Caco-2 (cell line): ENCODE measurements around the gene XKR8. TPM values are rescaled to one million over a fixed set of nuclear protein-coding genes. Genes with fewer than 3 reads are reported as not detected.

Source experiments
- BruUV-seq: library from RNA; stranded (reverse); fragments of 400-500 nt; replicated peaks from 2 replicates; lab custom pipeline; 2021; lab: Mats Ljungman, UMichigan
- CTCF ChIA-PET: fragments of 300-600 bp; sonication (Branson Sonifier 250); formaldehyde crosslinking; loops from one replicate; lab custom pipeline; 2022; ENCODE audit warnings: antibody characterized with exemption; lab: Charles Lee
- POLR2A ChIA-PET: fragments of 300-600 bp; sonication (Branson Sonifier 250); formaldehyde crosslinking; loops from one replicate; lab custom pipeline; 2022; ENCODE audit warnings: antibody characterized with exemption; lab: Charles Lee
- DNase-seq, 2 experiments: peaks; one replicate each; pipeline versions ENCODE4 v3.0.0 to v3.0.0-alpha.2; 2020 to 2022
- H3K27me3 ChIP-seq: replicated peaks from 2 replicates; pipeline ENCODE4 v1.6.0; 2011; ENCODE audit warnings: low read length; ENCODE audit not compliant: control insufficient read depth, insufficient read depth
- H3K36me3 ChIP-seq: 2 replicates; pipeline ENCODE4 v1.5.1; 2011; ENCODE audit warnings: low read length; ENCODE audit not compliant: control insufficient read depth, insufficient read depth
- H3K4me1 ChIP-seq: fragments of 250-450 bp; sonication (Bioruptor Pico); 2 replicates; pipeline ENCODE4 v1.5.1; 2020; ENCODE audit warnings: mild to moderate bottlenecking
- H3K4me3 ChIP-seq: 2 replicates; pipeline ENCODE4 v1.5.1; 2011; ENCODE audit warnings: low read depth, mild to moderate bottlenecking, control low read depth, low read length
- H3K9me3 ChIP-seq: fragments of 250-450 bp; sonication (Bioruptor Pico); 2 replicates; pipeline ENCODE4 v1.5.1; 2020; ENCODE audit warnings: mild to moderate bottlenecking, moderate library complexity
- H3K27ac Mint-ChIP-seq: one replicate; pipeline ENCODE4 v1.8.0; 2022; ENCODE audit warnings: mixed read lengths; ENCODE audit not compliant: unreplicated experiment
- H3K27me3 Mint-ChIP-seq: one replicate; pipeline ENCODE4 v1.8.0; 2022; ENCODE audit warnings: mixed read lengths; ENCODE audit not compliant: insufficient read depth, unreplicated experiment
- H3K36me3 Mint-ChIP-seq: one replicate; pipeline ENCODE4 v1.8.0; 2022; ENCODE audit warnings: mild to moderate bottlenecking, mixed read lengths; ENCODE audit not compliant: insufficient read depth, unreplicated experiment
- H3K4me1 Mint-ChIP-seq: one replicate; pipeline ENCODE4 v1.8.0; 2022; ENCODE audit warnings: low read depth, mixed read lengths; ENCODE audit not compliant: unreplicated experiment
- H3K4me3 Mint-ChIP-seq: one replicate; pipeline ENCODE4 v1.8.0; 2022; ENCODE audit warnings: mild to moderate bottlenecking, moderate library complexity, mixed read lengths; ENCODE audit not compliant: unreplicated experiment
- H3K9me3 Mint-ChIP-seq: one replicate; pipeline ENCODE4 v1.8.0; 2022; ENCODE audit warnings: mixed read lengths; ENCODE audit not compliant: unreplicated experiment
- intact Hi-C: fragments of 100-400 bp; cut with micrococcal nuclease; formaldehyde crosslinking; loops from one replicate; pipeline ENCODE4 v1.10.0; 2022; ENCODE audit not compliant: unreplicated experiment
- total RNA-seq: library from RNA; stranded (reverse); gene quantifications from 2 replicates; pipeline ENCODE4 v1.2.3, GENCODE V29; 2022
- TF ChIP-seq, protein P1 (sequence below), 2 experiments: fragments of 200-600 bp in 1 of 2; IDR thresholded peaks; 1 replicate in 1 of 2; 2 replicates in 1 of 2; pipeline versions ENCODE4 v1.5.1 to v1.8.0; 2011 to 2022; ENCODE audit warnings: antibody characterized with exemption in 1 of 2, control low read depth in 1 of 2, inconsistent platforms in 1 of 2, low read depth in 1 of 2, low read length in 1 of 2, mild to moderate bottlenecking in 1 of 2, moderate library complexity in 1 of 2; ENCODE audit not compliant: insufficient read depth in 1 of 2, severe bottlenecking in 1 of 2, unreplicated experiment in 1 of 2

XKR8 gene
- total RNA-seq, 1 experiment from 2014 or later, result 8.9 TPM

DNA sequence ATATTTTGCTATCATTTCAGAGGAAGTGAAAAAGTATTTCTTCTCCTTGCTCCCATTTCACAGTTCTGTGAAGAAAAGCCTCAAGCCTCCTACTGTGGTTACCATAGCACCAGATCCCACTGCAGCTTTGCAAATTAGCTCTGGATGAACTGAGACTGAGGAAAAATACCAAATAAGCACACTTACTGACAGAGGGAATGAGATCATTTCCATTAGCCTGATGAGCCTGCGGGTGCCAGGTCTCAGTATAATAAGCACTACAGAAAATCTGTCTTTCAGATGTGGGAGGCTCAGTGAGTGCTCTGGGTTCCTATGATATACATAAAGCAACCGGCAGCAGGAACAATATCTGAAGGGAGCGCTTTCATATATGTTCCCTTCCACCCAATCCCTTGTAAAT is 21.4 kb downstream of the XKR8 start:
- no peak overlapping the region for H3K4me3 ChIP-seq
- ChIA-PET CTCF (interaction anchor here (0.6 kb wide), 1 partner anchor 13 kb away, joined by 3 read pairs; no protein-coding TSS in a partner anchor), POLR2A (no interaction called here)
- H3K27me3 Mint-ChIP-seq, result no peaks in the 10 kb centered on the region
- H3K27ac Mint-ChIP-seq, result no peak overlapping the region
- TF ChIP-seq, protein P1, sequence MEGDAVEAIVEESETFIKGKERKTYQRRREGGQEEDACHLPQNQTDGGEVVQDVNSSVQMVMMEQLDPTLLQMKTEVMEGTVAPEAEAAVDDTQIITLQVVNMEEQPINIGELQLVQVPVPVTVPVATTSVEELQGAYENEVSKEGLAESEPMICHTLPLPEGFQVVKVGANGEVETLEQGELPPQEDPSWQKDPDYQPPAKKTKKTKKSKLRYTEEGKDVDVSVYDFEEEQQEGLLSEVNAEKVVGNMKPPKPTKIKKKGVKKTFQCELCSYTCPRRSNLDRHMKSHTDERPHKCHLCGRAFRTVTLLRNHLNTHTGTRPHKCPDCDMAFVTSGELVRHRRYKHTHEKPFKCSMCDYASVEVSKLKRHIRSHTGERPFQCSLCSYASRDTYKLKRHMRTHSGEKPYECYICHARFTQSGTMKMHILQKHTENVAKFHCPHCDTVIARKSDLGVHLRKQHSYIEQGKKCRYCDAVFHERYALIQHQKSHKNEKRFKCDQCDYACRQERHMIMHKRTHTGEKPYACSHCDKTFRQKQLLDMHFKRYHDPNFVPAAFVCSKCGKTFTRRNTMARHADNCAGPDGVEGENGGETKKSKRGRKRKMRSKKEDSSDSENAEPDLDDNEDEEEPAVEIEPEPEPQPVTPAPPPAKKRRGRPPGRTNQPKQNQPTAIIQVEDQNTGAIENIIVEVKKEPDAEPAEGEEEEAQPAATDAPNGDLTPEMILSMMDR (IDR thresholded peaks at IDR 0.05; ENCODE audit: insufficient read depth in 1 of 2, low read depth in 1 of 2, low read length in 1 of 2, severe bottlenecking in 1 of 2, unreplicated experiment in 1 of 2), result no peak
- DNase-seq, result no peak
- H3K36me3 Mint-ChIP-seq, result peaks cover 14% of the 10 kb centered on the region
- H3K9me3 Mint-ChIP-seq, result no peaks in the 10 kb centered on the region
- H3K4me1 Mint-ChIP-seq, result no peaks in the 10 kb centered on the region
- no TSS peak for BruUV-seq
- H3K4me3 Mint-ChIP-seq, result no peak overlapping the region
- no peaks in the 10 kb centered on the region for H3K4me1 ChIP-seq
- H3K36me3 ChIP-seq, result no peaks in the 10 kb centered on the region
- intact Hi-C loops, result no loop called here
- no peaks in the 10 kb centered on the region for H3K9me3 ChIP-seq
- no peaks in the 10 kb centered on the region for H3K27me3 ChIP-seq

DNA sequence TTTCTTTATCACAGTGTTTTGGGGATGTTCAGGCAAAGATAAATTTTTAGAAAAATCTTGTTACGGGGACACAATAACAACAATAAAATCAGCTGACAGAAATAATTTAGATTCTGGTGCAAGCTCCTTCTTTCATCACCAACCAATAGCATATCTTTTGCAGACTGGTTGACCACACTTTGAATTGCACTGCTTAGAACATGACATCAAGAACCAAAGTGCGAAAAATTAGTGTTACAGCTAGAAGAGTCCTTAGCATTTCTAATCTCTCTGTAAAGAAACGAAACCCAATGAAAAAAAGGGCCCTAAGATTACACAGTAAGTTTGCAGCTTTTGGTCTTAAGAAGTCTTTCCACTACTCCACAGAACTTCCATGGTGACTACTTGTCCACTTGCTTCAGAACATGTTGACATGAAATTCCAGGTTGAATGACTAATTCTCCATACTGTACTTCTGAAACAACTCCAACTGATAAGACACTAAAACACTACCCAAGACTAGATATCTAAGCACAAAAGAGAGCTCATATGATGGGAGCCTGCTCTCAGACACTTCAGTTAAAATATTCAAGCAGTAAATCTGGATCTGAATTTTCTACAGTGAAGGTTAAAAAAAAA is 31.3 kb downstream of the XKR8 start:
- no peaks in the 10 kb centered on the region for H3K27me3 ChIP-seq
- intact Hi-C loops, result no loop called here
- Mint-ChIP-seq H3K27ac (no peak overlapping the region), H3K9me3 (no peaks in the 10 kb centered on the region), H3K36me3 (peaks cover 16% of the 10 kb centered on the region), H3K27me3 (no peaks in the 10 kb centered on the region), H3K4me1 (no peaks in the 10 kb centered on the region), H3K4me3 (no peak overlapping the region)
- CTCF ChIA-PET, result no interaction called here
- no peak for DNase-seq
- H3K4me3 ChIP-seq, result no peak overlapping the region
- TF ChIP-seq, protein P1 (IDR thresholded peaks at IDR 0.05; ENCODE audit: insufficient read depth in 1 of 2, low read depth in 1 of 2, low read length in 1 of 2, severe bottlenecking in 1 of 2, unreplicated experiment in 1 of 2), result no peak
- H3K9me3 ChIP-seq, result no peaks in the 10 kb centered on the region
- H3K36me3 ChIP-seq, result no peaks in the 10 kb centered on the region
- H3K4me1 ChIP-seq, result no peaks in the 10 kb centered on the region
- POLR2A ChIA-PET, result no interaction called here
- BruUV-seq, result no TSS peak

DNA sequence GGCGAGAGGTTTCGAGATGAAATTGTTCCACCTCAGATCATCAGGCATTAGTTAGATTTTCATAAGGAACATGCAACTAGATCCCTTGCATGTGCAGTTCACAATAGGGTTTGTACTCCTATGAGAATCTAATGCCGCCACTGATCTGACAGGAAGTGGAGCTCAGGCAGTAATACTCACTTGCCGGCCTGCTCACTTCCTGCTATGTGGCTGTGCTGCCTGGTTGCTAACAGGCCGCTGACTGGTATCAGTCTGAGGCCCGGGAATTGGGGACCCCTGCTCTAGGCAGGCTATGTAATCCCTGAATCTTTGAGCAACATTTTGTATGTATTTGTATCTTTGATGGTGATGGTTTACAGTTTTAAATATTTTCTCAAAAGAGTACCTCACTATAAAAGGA is 32.5 kb downstream of the XKR8 start:
- no peaks in the 10 kb centered on the region for H3K9me3 ChIP-seq
- TF ChIP-seq, protein P1 (IDR thresholded peaks at IDR 0.05; ENCODE audit: insufficient read depth in 1 of 2, low read depth in 1 of 2, low read length in 1 of 2, severe bottlenecking in 1 of 2, unreplicated experiment in 1 of 2), result no peak
- ChIA-PET POLR2A (no interaction called here), CTCF (no interaction called here)
- Mint-ChIP-seq H3K4me3 (no peak overlapping the region), H3K36me3 (peaks cover 16% of the 10 kb centered on the region), H3K27ac (no peak overlapping the region), H3K9me3 (no peaks in the 10 kb centered on the region), H3K4me1 (no peaks in the 10 kb centered on the region), H3K27me3 (no peaks in the 10 kb centered on the region)
- H3K4me3 ChIP-seq, result no peak overlapping the region
- intact Hi-C loops, result no loop called here
- no peaks in the 10 kb centered on the region for H3K27me3 ChIP-seq
- no peaks in the 10 kb centered on the region for H3K4me1 ChIP-seq
- no peak for DNase-seq
- no peaks in the 10 kb centered on the region for H3K36me3 ChIP-seq
- no TSS peak for BruUV-seq
